ENCODE results near the gene UBP1. TPM values are rescaled to one million over a fixed set of nuclear protein-coding genes. Genes with fewer than 3 reads are reported as not detected.
"Not testable (repeated sequence)": the region's sequence is repeated elsewhere in the genome, so short reads cannot be mapped to it uniquely, and the experiment has no call there.

Gene UBP1
- total RNA-seq, 4 donors from 2014 or later, result 73.6 to 95.2 (median 80.6) TPM

- Histone ChIP-seq H3K27me3 (no peaks in the 10 kb centered on the region), H3K9me3 (peaks cover 0 to 11% (median 0%) of the 10 kb centered on the region in 3 donors), H3K36me3 (peaks cover 0 to 6% of the 10 kb centered on the region in 2 donors), H3K27ac (no peak overlapping the region), H3K4me3 (no peak overlapping the region), H3K4me1 (no peaks in the 10 kb centered on the region)
- no peak for ATAC-seq
- WGBS, 2 donors (ENCODE audit: low coverage in 1 of 2), result no CpG with 5 or more reads among the region's 2 CpGs
- TF ChIP-seq POLR2AphosphoS5 (IDR thresholded peaks at IDR 0.05) (no peak), CTCF (IDR thresholded peaks at IDR 0.05) (no peak), POLR2A (IDR thresholded peaks at IDR 0.05) (no peak), EP300 (IDR thresholded peaks at IDR 0.05) (no peak)
Measured at GRCh38 chr3:33456756-33457155, 16.6 kb upstream of the UBP1 start.

- H3K9me3 ChIP-seq, result no peaks in the 10 kb centered on the region
- H3K4me1 ChIP-seq, result no peaks in the 10 kb centered on the region
- H3K27ac ChIP-seq, result no peak overlapping the region
- WGBS, 2 donors (ENCODE audit: low coverage in 1 of 2), result no CpG with 5 or more reads among the region's 19 CpGs
- TF ChIP-seq EP300 (IDR thresholded peaks at IDR 0.05), result no peak
- TF ChIP-seq CTCF (IDR thresholded peaks at IDR 0.05), result no peak
- no peak for TF ChIP-seq POLR2AphosphoS5 (IDR thresholded peaks at IDR 0.05)
- TF ChIP-seq POLR2A (IDR thresholded peaks at IDR 0.05), result no peak
- no peaks in the 10 kb centered on the region for H3K36me3 ChIP-seq
- no peak for ATAC-seq
- no peak overlapping the region for H3K4me3 ChIP-seq
- H3K27me3 ChIP-seq, result no peaks in the 10 kb centered on the region
Measured at GRCh38 chr3:33453331-33453761, 13.1 kb upstream of the UBP1 start.

- WGBS, 2 donors (ENCODE audit: low coverage in 1 of 2), result 91 to 100% methylated on average over 1 of the region's 1 CpG
Measured at GRCh38 chr3:33451994-33452393, 11.8 kb upstream of the UBP1 start.

GRCh38 chr3:33447958-33448357 is 7.8 kb upstream of the UBP1 start:
- Histone ChIP-seq H3K27me3 (no peaks in the 10 kb centered on the region), H3K4me1 (no peaks in the 10 kb centered on the region), H3K36me3 (no peaks in the 10 kb centered on the region), H3K4me3 (no peak overlapping the region), H3K27ac (no peak overlapping the region), H3K9me3 (no peaks in the 10 kb centered on the region)
- 93 to 98% methylated on average over 3 to 13 of the region's 15 CpGs for WGBS, 2 donors (ENCODE audit: low coverage in 1 of 2)
- TF ChIP-seq POLR2AphosphoS5 (IDR thresholded peaks at IDR 0.05) (no peak), CTCF (IDR thresholded peaks at IDR 0.05) (no peak), POLR2A (IDR thresholded peaks at IDR 0.05) (no peak), EP300 (IDR thresholded peaks at IDR 0.05) (no peak)
- no peak for ATAC-seq

More at GRCh38 chr3:33451994-33452393, 11.8 kb upstream of the UBP1 start:
- not testable (repeated sequence) for H3K4me1 ChIP-seq, H3K27ac ChIP-seq, H3K9me3 ChIP-seq, ATAC-seq, H3K4me3 ChIP-seq, H3K27me3 ChIP-seq, H3K36me3 ChIP-seq

- not testable (repeated sequence) for H3K27ac ChIP-seq, H3K9me3 ChIP-seq, H3K4me1 ChIP-seq, H3K27me3 ChIP-seq, H3K36me3 ChIP-seq, ATAC-seq, H3K4me3 ChIP-seq
- WGBS, 2 donors (ENCODE audit: low coverage in 1 of 2), result 86% methylated on average over 7 of the region's 7 CpGs; no CpG with 5 or more reads in 1 of the 2 donors
Measured at GRCh38 chr3:33447256-33447625, 7.0 kb upstream of the UBP1 start.

- 80 to 100% methylated on average over 1 to 4 of the region's 4 CpGs for WGBS, 2 donors (ENCODE audit: low coverage in 1 of 2)
- Histone ChIP-seq H3K9me3 (no peaks in the 10 kb centered on the region), H3K27ac (peak overlapping the region in 3 of 4 donors; percentile 96 to 99 (median 98)), H3K27me3 (no peaks in the 10 kb centered on the region), H3K36me3 (no peaks in the 10 kb centered on the region), H3K4me1 (peaks cover 2 to 30% (median 17%) of the 10 kb centered on the region in 3 donors), H3K4me3 (no peak overlapping the region)
- TF ChIP-seq EP300 (IDR thresholded peaks at IDR 0.05) (no peak), POLR2AphosphoS5 (IDR thresholded peaks at IDR 0.05) (no peak), CTCF (IDR thresholded peaks at IDR 0.05) (no peak), POLR2A (IDR thresholded peaks at IDR 0.05) (no peak)
- ATAC-seq, result no peak
Measured at GRCh38 chr3:33442190-33442589, 2.0 kb upstream of the UBP1 start.

All from gastroesophageal sphincter (tissue), 4 donors.